ENCODE results near the gene CHMP5. TPM values are rescaled to one million over a fixed set of nuclear protein-coding genes. Genes with fewer than 3 reads are reported as not detected.

The CHMP5 gene
- polyA plus RNA-seq, 4 donors, result 98.9 to 143 (median 118) TPM

GRCh38 chr9:33272061-33272460 lies 7.2 kb downstream of the CHMP5 start:
- DNase-seq (ENCODE audit: low read depth in 4 of 4, low spot score in 3 of 4), result no peak

GRCh38 chr9:33273266-33273971 lies 8.6 kb downstream of the CHMP5 start:
- no peak for DNase-seq (ENCODE audit: low read depth in 4 of 4, low spot score in 3 of 4)

GRCh38 chr9:33273972-33274328 lies 9.1 kb downstream of the CHMP5 start:
- DNase-seq (ENCODE audit: low read depth in 4 of 4, low spot score in 3 of 4), result no peak

GRCh38 chr9:33277484-33277883 lies 12.6 kb downstream of the CHMP5 start:
- no peak for DNase-seq (ENCODE audit: low read depth in 4 of 4, low spot score in 3 of 4)

GRCh38 chr9:33285502-33285901 lies 20.7 kb downstream of the CHMP5 start:
- no peak for DNase-seq (ENCODE audit: low read depth in 4 of 4, low spot score in 3 of 4)

- DNase-seq (ENCODE audit: low read depth in 4 of 4, low spot score in 3 of 4), result no peak
These were observed 22.2 kb downstream of the CHMP5 start for GRCh38 chr9:33287087-33287490.

GRCh38 chr9:33288235-33288634 lies 23.4 kb downstream of the CHMP5 start:
- DNase-seq (ENCODE audit: low read depth in 4 of 4, low spot score in 3 of 4), result no peak

GRCh38 chr9:33288828-33289483 lies 24.1 kb downstream of the CHMP5 start:
- DNase-seq (ENCODE audit: low read depth in 4 of 4, low spot score in 3 of 4), result no peak

- DNase-seq (ENCODE audit: low read depth in 4 of 4, low spot score in 3 of 4), result no peak
These were observed 24.6 kb downstream of the CHMP5 start for GRCh38 chr9:33289496-33289895.

- no peak for DNase-seq (ENCODE audit: low read depth in 4 of 4, low spot score in 3 of 4)
These were observed 25.0 kb downstream of the CHMP5 start for GRCh38 chr9:33289936-33290246.

GRCh38 chr9:33290247-33291030 lies 25.6 kb downstream of the CHMP5 start, which contains the start of gene NFX1:
Gene NFX1, plus strand, starts transcription at chr9:33290516. Its CDS starts 57 bp downstream, at chr9:33290573.
- DNase-seq (ENCODE audit: low read depth in 4 of 4, low spot score in 3 of 4), result peak; percentile 96 to 98 (median 98)

GRCh38 chr9:33291031-33291397 lies 26.2 kb downstream of the CHMP5 start:
- DNase-seq (ENCODE audit: low read depth in 4 of 4, low spot score in 3 of 4), result peak in 1 of 4 donors; percentile 6

GRCh38 chr9:33291901-33292300 lies 27.1 kb downstream of the CHMP5 start:
- no peak for DNase-seq (ENCODE audit: low read depth in 4 of 4, low spot score in 3 of 4)

GRCh38 chr9:33293782-33294181 lies 28.9 kb downstream of the CHMP5 start:
- DNase-seq (ENCODE audit: low read depth in 4 of 4, low spot score in 3 of 4), result no peak

GRCh38 chr9:33294670-33295432 lies 30.0 kb downstream of the CHMP5 start:
- no peak for DNase-seq (ENCODE audit: low read depth in 4 of 4, low spot score in 3 of 4)

GRCh38 chr9:33295571-33295970 lies 30.7 kb downstream of the CHMP5 start:
- DNase-seq (ENCODE audit: low read depth in 4 of 4, low spot score in 3 of 4), result no peak

GRCh38 chr9:33297432-33297831 lies 32.6 kb downstream of the CHMP5 start:
- DNase-seq (ENCODE audit: low read depth in 4 of 4, low spot score in 3 of 4), result no peak

- DNase-seq (ENCODE audit: low read depth in 4 of 4, low spot score in 3 of 4), result no peak
These were observed 35.7 kb downstream of the CHMP5 start for GRCh38 chr9:33300546-33300945.

GRCh38 chr9:33304362-33304761 lies 39.5 kb downstream of the CHMP5 start:
- no peak for DNase-seq (ENCODE audit: low read depth in 4 of 4, low spot score in 3 of 4)

- DNase-seq (ENCODE audit: low read depth in 4 of 4, low spot score in 3 of 4), result no peak
These were observed 41.2 kb downstream of the CHMP5 start for GRCh38 chr9:33306037-33306436.

- no peak for DNase-seq (ENCODE audit: low read depth in 4 of 4, low spot score in 3 of 4)
These were observed 42.2 kb downstream of the CHMP5 start for GRCh38 chr9:33307067-33307466.
